22Rv1 (cell line): ENCODE data around the gene TPK1.

Experiments used
- H3K27ac ChIP-seq: fragments of 450-650 bp; 2 replicates; pipeline ENCODE4 v1.5.1; 2017
- ZFX ChIP-seq: fragments of 450-650 bp; IDR thresholded peaks from 2 replicates; pipeline ENCODE4 v1.6.1; 2017; ENCODE audit warnings: antibody characterized with exemption, borderline replicate concordance
- TF ChIP-seq, protein P1 (sequence below): fragments of 450-650 bp; IDR thresholded peaks from 2 replicates; pipeline ENCODE4 v1.5.1; 2017; ENCODE audit warnings: mild to moderate bottlenecking

The TPK1 gene

DNA sequence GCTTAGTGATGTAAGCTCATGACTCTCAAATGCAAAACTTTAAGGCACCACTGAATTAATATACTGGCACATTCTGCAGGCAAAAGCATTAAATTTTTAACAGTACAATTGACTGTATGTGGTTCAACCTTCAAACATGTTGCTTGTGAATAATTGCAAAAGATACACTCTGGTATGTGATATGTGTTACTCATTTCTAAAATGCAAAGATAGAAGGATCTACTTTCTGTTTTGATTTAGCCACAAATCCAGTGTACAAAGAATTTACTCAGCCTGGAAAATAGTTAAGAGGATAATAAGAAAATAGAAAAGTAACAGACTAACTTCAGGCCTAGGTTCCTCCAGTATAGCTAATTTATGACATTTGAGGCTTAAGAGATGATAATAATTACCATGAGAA is 365.8 kb downstream of the TPK1 start:
- TF ChIP-seq, protein P1, sequence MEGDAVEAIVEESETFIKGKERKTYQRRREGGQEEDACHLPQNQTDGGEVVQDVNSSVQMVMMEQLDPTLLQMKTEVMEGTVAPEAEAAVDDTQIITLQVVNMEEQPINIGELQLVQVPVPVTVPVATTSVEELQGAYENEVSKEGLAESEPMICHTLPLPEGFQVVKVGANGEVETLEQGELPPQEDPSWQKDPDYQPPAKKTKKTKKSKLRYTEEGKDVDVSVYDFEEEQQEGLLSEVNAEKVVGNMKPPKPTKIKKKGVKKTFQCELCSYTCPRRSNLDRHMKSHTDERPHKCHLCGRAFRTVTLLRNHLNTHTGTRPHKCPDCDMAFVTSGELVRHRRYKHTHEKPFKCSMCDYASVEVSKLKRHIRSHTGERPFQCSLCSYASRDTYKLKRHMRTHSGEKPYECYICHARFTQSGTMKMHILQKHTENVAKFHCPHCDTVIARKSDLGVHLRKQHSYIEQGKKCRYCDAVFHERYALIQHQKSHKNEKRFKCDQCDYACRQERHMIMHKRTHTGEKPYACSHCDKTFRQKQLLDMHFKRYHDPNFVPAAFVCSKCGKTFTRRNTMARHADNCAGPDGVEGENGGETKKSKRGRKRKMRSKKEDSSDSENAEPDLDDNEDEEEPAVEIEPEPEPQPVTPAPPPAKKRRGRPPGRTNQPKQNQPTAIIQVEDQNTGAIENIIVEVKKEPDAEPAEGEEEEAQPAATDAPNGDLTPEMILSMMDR, result no peak
- TF ChIP-seq ZFX, result no peak
- H3K27ac ChIP-seq, result no peak overlapping the region

DNA sequence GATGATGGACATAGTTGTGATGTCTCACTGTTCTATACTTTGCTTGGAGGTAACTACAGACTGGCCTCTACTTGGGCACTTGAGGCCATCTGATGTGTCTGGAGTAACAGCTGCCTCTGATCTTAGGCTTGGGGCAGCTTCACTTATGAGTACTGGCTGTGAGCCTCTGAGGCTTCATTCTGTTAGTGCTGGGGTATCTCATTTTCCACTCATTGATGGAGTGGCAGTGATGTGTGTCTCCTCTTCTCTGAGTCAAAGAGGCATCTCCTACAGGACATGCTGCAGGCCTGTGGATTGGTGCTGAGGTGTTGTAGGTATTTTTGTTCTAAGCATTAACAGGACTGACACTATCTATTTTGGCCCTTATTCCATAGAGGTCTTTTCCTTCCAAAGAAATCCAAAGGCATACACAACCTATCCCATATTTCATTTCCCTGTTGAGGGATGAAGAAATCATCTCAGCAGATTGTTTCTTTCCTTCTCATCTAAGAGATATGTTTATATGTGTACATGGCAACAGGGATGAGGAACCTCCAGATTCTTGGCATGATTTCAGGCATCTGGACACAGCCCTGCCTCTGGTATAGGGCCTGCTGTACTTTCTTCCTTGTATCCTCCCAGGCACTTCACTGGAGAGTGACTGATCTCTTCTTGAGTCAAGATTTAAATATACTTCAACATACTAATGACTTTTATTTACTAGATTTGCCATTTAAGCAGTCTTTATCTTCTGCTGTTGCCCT is 366.7 kb downstream of the TPK1 start:
- TF ChIP-seq ZFX, result no peak
- TF ChIP-seq, protein P1, result no peak
- no peak overlapping the region for H3K27ac ChIP-seq

GRCh38 chr7:144459635-144460034 is 376.2 kb downstream of the TPK1 start:
- TF ChIP-seq, protein P1, result no peak
- TF ChIP-seq ZFX, result no peak

DNA sequence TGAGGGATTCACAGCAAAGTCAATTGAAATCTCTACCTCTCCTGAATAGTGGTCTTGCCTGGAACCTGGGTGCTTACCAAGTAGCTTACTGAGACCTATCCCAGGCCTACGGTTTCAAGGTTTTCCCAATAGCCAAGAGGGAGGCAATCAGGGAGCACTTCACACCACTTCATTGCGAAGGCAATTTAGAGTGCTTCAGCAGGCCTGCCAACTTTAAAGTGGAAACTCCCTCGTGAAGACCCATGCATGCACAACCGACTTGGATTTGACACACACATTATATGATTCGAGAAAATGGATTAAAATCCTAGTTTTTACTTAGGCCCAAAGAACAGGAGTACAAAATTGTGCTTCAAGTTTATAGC is 380.8 kb downstream of the TPK1 start:
- H3K27ac ChIP-seq, result no peak overlapping the region
- no peak for TF ChIP-seq ZFX
- TF ChIP-seq, protein P1, result no peak

More at GRCh38 chr7:144459635-144460034, 376.2 kb downstream of the TPK1 start:
- no peak overlapping the region for H3K27ac ChIP-seq

DNA sequence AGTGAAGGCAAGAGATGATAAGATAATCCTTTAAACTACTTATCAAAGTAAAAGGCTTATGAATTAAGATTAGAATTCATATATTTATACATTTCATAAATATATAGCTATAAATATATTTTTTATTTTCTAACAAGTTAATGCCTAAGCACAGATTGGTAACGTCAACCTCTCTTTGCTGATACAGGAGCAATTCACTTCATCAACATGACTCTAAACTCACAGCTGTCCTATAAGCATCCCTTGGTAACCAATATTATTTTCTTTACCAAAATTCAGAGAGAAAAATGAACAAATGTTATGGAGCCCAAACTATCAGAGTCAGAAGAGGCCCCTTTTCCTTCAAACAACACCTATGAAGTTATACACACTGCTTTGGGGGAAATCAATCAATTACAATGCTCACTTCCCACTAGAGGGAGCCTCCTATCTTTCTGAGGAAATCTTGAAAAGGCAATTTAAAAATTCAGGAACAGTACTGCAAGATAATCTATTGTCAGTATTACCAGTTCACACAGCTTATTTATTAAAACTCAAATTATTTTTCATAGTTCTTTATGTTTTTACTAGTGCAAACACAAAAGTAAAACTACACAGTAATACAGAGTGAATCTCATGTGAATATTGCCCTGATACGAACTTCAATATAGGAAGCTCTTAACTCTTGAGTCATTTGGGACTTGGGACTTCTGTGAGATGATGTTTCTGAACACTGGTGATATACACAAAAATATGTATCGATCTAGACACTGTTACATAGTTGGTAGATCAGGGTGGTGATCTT is 381.4 kb downstream of the TPK1 start:
- H3K27ac ChIP-seq, result no peak overlapping the region
- no peak for TF ChIP-seq ZFX
- TF ChIP-seq, protein P1, result peak; percentile 84

DNA sequence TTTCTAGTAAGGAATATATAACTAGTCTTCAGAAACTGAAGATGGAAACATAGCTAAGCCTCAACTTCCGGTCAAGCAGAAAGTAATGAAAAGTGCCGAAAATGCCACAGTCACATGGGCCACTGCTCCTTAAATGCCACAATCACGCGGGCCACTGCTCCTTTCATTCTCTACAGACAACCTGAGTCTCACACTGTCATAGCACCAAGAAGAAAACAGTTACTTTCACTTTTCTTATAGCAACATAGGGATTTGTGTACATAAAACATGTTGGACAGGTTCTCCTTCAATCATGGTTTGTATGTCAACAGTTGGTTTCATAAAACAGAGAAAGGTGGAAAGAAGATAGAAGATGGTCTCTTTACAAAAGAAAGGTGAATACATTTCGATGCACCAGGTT is 383.8 kb downstream of the TPK1 start:
- TF ChIP-seq, protein P1, result no peak
- TF ChIP-seq ZFX, result no peak
- H3K27ac ChIP-seq, result no peak overlapping the region

DNA sequence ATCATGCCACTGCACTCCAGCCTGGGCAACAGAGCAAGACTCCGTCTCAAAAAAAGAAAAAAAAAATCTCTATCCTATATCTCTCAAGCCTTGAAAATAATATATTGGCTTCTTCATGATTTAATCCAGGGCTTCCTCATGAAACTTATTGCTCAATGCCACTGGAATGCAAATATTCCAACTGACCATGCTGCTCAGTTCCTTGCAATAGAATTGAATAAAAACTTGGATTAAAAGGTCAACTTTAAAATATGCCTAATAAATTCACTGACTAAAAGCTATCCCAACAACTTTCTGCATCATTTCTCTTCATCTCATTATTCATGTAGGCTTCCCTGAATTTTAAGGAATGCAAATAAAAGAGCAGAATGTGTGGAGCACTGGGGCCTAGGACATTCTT is 390.3 kb downstream of the TPK1 start:
- TF ChIP-seq, protein P1, result no peak
- TF ChIP-seq ZFX, result no peak
- no peak overlapping the region for H3K27ac ChIP-seq
